PC-3 (cell line): ENCODE measurements around the gene FAM168B. TPM values are rescaled to one million over a fixed set of nuclear protein-coding genes. Genes with fewer than 3 reads are reported as not detected.

Experiments used
- ATAC-seq: fragments of 200-7000 bp; cut with Tn5 transposase; 2 replicates; pipeline ENCODE4 v1.9.1; 2020; ENCODE audit warnings: mild to moderate bottlenecking, moderate library complexity
- BruUV-seq: library from RNA; stranded (reverse); fragments of 400-500 nt; replicated peaks from 2 replicates; lab custom pipeline; 2021; lab: Mats Ljungman, UMichigan
- CTCF ChIA-PET: fragments of 300-600 bp; sonication (Branson Sonifier 250); formaldehyde crosslinking; loops from one replicate; lab custom pipeline; 2022; ENCODE audit warnings: antibody characterized with exemption; lab: Charles Lee
- POLR2A ChIA-PET: fragments of 300-600 bp; sonication (Branson Sonifier 250); formaldehyde crosslinking; loops from one replicate; lab custom pipeline; 2022; ENCODE audit warnings: antibody characterized with exemption; ENCODE audit not compliant: unreplicated experiment; lab: Charles Lee
- DNase-seq: peaks from one replicate; pipeline ENCODE4 v3.0.0-alpha.2; 2015
- H2AFZ ChIP-seq: fragments of 300-600 bp; sonication (generic); 2 replicates; pipeline ENCODE4 v1.6.0; 2016; ENCODE audit warnings: antibody characterized with exemption, low read length
- H3F3A ChIP-seq: fragments of 300-600 bp; sonication (generic); one replicate; pipeline ENCODE4 v1.6.0; 2017; ENCODE audit warnings: antibody characterized with exemption, low read length, control low read depth, mild to moderate bottlenecking; ENCODE audit not compliant: unreplicated experiment
- H3K27ac ChIP-seq: fragments of 300-600 bp; sonication (generic); 2 replicates; pipeline ENCODE4 v1.5.1; 2016; ENCODE audit warnings: mild to moderate bottlenecking, low read length
- H3K27me3 ChIP-seq: fragments of 300-600 bp; sonication (generic); 2 replicates; pipeline ENCODE4 v1.6.1; 2016; ENCODE audit warnings: low read length, mixed read lengths
- H3K36me3 ChIP-seq: fragments of 300-600 bp; sonication (generic); 2 replicates; pipeline ENCODE4 v1.6.1; 2016; ENCODE audit warnings: low read depth, mixed run types, low read length, mixed read lengths
- H3K4me1 ChIP-seq: fragments of 300-600 bp; sonication (generic); 2 replicates; pipeline ENCODE4 v1.5.1; 2016; ENCODE audit warnings: low read length; ENCODE audit not compliant: insufficient read depth
- H3K4me2 ChIP-seq: fragments of 300-600 bp; sonication (generic); 2 replicates; pipeline ENCODE4 v1.6.0; 2016; ENCODE audit warnings: low read length
- H3K4me3 ChIP-seq: fragments of 300-600 bp; sonication (generic); 2 replicates; pipeline ENCODE4 v1.5.1; 2016; ENCODE audit warnings: mild to moderate bottlenecking, low read length, mixed read lengths
- H3K79me2 ChIP-seq: fragments of 300-600 bp; sonication (generic); 2 replicates; pipeline ENCODE4 v1.6.1; 2017; ENCODE audit warnings: low read length, mixed read lengths
- H3K9ac ChIP-seq: fragments of 300-600 bp; sonication (generic); 2 replicates; pipeline ENCODE4 v1.6.0; 2016; ENCODE audit warnings: mild to moderate bottlenecking, low read length
- H3K9me2 ChIP-seq: fragments of 300-600 bp; sonication (generic); replicated peaks from 2 replicates; pipeline ENCODE4 v1.6.1; 2016; ENCODE audit warnings: mixed run types, low read length, mixed read lengths
- H3K9me3 ChIP-seq: fragments of 300-600 bp; sonication (generic); 2 replicates; pipeline ENCODE4 v1.6.1; 2016; ENCODE audit warnings: low read length, mixed read lengths
- H4K20me1 ChIP-seq: fragments of 300-600 bp; sonication (generic); 2 replicates; pipeline ENCODE4 v1.6.1; 2016; ENCODE audit warnings: low read length, mixed read lengths
- CTCF ChIP-seq: fragments of 300-600 bp; sonication (generic); conservative IDR thresholded peaks from 2 replicates; pipeline ENCODE4 v1.5.1; 2017; ENCODE audit warnings: antibody characterized with exemption, low read depth, mild to moderate bottlenecking, low read length
- EZH2 ChIP-seq: fragments of 300-600 bp; sonication (generic); IDR thresholded peaks from one replicate; pipeline ENCODE4 v1.6.1; 2017; ENCODE audit warnings: antibody characterized with exemption, mild to moderate bottlenecking, low read length; ENCODE audit not compliant: unreplicated experiment
- EZH2phosphoT487 ChIP-seq: fragments of 300-600 bp; sonication (generic); IDR thresholded peaks from 2 replicates; pipeline ENCODE4 v1.6.1; 2018; ENCODE audit warnings: mild to moderate bottlenecking, antibody characterized with exemption, low read length, borderline replicate concordance
- intact Hi-C: fragments of 100-400 bp; cut with micrococcal nuclease; formaldehyde crosslinking; loops from 2 replicates; pipeline ENCODE4 v1.9.0; 2023
- total RNA-seq: library from RNA; depleted of rRNA; stranded (reverse); fragments of >200 nt; gene quantifications from 2 replicates; pipeline ENCODE4 v1.2.3, GENCODE V29; 2014

Gene FAM168B
- total RNA-seq, 1 experiment from 2014 or later = 91.7 TPM

- DNase-seq = no peak
- H3K9ac ChIP-seq = no peak overlapping the region
- no peaks in the 10 kb centered on the region for H4K20me1 ChIP-seq
- H3K9me2 ChIP-seq = no peaks in the 10 kb centered on the region
- H3K36me3 ChIP-seq = peaks cover 35% of the 10 kb centered on the region
- TF ChIP-seq EZH2 = no peak
- no peak for TF ChIP-seq CTCF
- TF ChIP-seq EZH2phosphoT487 = no peak
- H3K27me3 ChIP-seq = no peaks in the 10 kb centered on the region
- no peak overlapping the region for H3K4me2 ChIP-seq
- H2AFZ ChIP-seq = no peak overlapping the region
- no peaks in the 10 kb centered on the region for H3F3A ChIP-seq
- ChIA-PET POLR2A (no interaction called here), CTCF (no interaction called here)
- no peaks in the 10 kb centered on the region for H3K4me1 ChIP-seq
- H3K9me3 ChIP-seq = no peaks in the 10 kb centered on the region
- intact Hi-C loops = no loop called here
- H3K79me2 ChIP-seq = no peaks in the 10 kb centered on the region
- no peak overlapping the region for H3K27ac ChIP-seq
- no peak overlapping the region for H3K4me3 ChIP-seq
- ATAC-seq = no peak
- BruUV-seq = no TSS peak
These were observed 47.8 kb downstream of the FAM168B start for GRCh38 chr2:131045286-131046027.

GRCh38 chr2:131044757-131045150, 48.5 kb downstream of the FAM168B start:
- Histone ChIP-seq H3K4me2 (no peak overlapping the region), H3K4me1 (no peaks in the 10 kb centered on the region), H3K27ac (no peak overlapping the region), H3F3A (no peaks in the 10 kb centered on the region), H3K9me3 (no peaks in the 10 kb centered on the region), H3K9me2 (no peaks in the 10 kb centered on the region), H2AFZ (no peak overlapping the region), H3K27me3 (no peaks in the 10 kb centered on the region), H3K79me2 (no peaks in the 10 kb centered on the region), H4K20me1 (no peaks in the 10 kb centered on the region), H3K36me3 (peaks cover 29% of the 10 kb centered on the region), H3K4me3 (no peak overlapping the region), H3K9ac (no peak overlapping the region)
- POLR2A ChIA-PET = no interaction called here
- CTCF ChIA-PET = no interaction called here
- DNase-seq (no peak), ATAC-seq (no peak)
- BruUV-seq = no TSS peak
- intact Hi-C loops = no loop called here
- TF ChIP-seq EZH2 = no peak
- TF ChIP-seq CTCF = no peak

- ChIA-PET CTCF (no interaction called here), POLR2A (no interaction called here)
- intact Hi-C loops = no loop called here
- Histone ChIP-seq H3K79me2 (no peaks in the 10 kb centered on the region), H3K9me3 (no peaks in the 10 kb centered on the region), H3K4me3 (no peak overlapping the region), H3K27me3 (no peaks in the 10 kb centered on the region), H3K36me3 (peaks cover 23% of the 10 kb centered on the region; the same call in 1 of the 2 replicates), H3K27ac (no peak overlapping the region), H3K4me2 (no peak overlapping the region), H4K20me1 (no peaks in the 10 kb centered on the region), H3K4me1 (no peaks in the 10 kb centered on the region), H2AFZ (no peak overlapping the region), H3F3A (no peaks in the 10 kb centered on the region), H3K9me2 (no peaks in the 10 kb centered on the region), H3K9ac (no peak overlapping the region)
- TF ChIP-seq CTCF = no peak
- no peak for TF ChIP-seq EZH2phosphoT487
- TF ChIP-seq EZH2 = no peak
- BruUV-seq = no TSS peak
- DNase-seq (no peak), ATAC-seq (no peak)
These were observed 49.0 kb downstream of the FAM168B start for GRCh38 chr2:131044075-131044756.
